Measurements from ENCODE around the gene PLCL1. TPM values are rescaled to one million over a fixed set of nuclear protein-coding genes. Genes with fewer than 3 reads are reported as not detected.

PLCL1 gene
- total and polyA plus RNA-seq, 10 of the 15 experiments (the other 5 are each of a cell fraction or from before 2014, with no cell fraction given) = 0.03 to 1.5 (median 0.22) TPM

- 0 out of 2 replicates have a peak, but pooled peaks have one; percentile 14 for TF ChIP-seq PML (IDR thresholded peaks at IDR 0.05; ENCODE audit: low read length)
- peak; percentile 77; the same call in 1 of the 2 replicates for TF ChIP-seq IRF4 (IDR thresholded peaks at IDR 0.05; ENCODE audit: low read depth, low read length)
- no peak for TF ChIP-seq LARP7 (IDR thresholded peaks at IDR 0.05)
- TF ChIP-seq ZNF622 (IDR thresholded peaks at IDR 0.05) = no peak
- TF ChIP-seq CREB1 (IDR thresholded peaks at IDR 0.05; ENCODE audit: low read depth) = peak; percentile 89
- TF ChIP-seq RAD51 (IDR thresholded peaks at IDR 0.05) = peak; percentile 92
- TF ChIP-seq IKZF1 (conservative IDR thresholded peaks at IDR 0.05) = peak; percentile 72
- no peak for TF ChIP-seq STAT1 (conservative IDR thresholded peaks at IDR 0.05)
- TF ChIP-seq SIN3A (IDR thresholded peaks at IDR 0.05; ENCODE audit: low read depth, low read length) = no peak
- no peak for TF ChIP-seq HDAC2 (IDR thresholded peaks at IDR 0.05)
- TF ChIP-seq ZSCAN29 (IDR thresholded peaks at IDR 0.05) = no peak
- TF ChIP-seq SKIL (IDR thresholded peaks at IDR 0.05; ENCODE audit: low read depth, poor library complexity, severe bottlenecking) = peak; percentile 83
- TF ChIP-seq RUNX3 (IDR thresholded peaks at IDR 0.05; ENCODE audit: low read length) = peak; percentile 27; the same call in 1 of the 2 replicates
- TF ChIP-seq STAT3 (IDR thresholded peaks at IDR 0.05; ENCODE audit: low read depth, low read length) = no peak
- TF ChIP-seq BRCA1 (IDR thresholded peaks at IDR 0.05; ENCODE audit: low read depth, low read length) = no peak
- TF ChIP-seq PRDM15 (CRISPR knock-in tag; IDR thresholded peaks at IDR 0.05) = no peak
- no peak for TF ChIP-seq GABPA (IDR thresholded peaks at IDR 0.05; ENCODE audit: low read depth)
- TF ChIP-seq, protein P1, sequence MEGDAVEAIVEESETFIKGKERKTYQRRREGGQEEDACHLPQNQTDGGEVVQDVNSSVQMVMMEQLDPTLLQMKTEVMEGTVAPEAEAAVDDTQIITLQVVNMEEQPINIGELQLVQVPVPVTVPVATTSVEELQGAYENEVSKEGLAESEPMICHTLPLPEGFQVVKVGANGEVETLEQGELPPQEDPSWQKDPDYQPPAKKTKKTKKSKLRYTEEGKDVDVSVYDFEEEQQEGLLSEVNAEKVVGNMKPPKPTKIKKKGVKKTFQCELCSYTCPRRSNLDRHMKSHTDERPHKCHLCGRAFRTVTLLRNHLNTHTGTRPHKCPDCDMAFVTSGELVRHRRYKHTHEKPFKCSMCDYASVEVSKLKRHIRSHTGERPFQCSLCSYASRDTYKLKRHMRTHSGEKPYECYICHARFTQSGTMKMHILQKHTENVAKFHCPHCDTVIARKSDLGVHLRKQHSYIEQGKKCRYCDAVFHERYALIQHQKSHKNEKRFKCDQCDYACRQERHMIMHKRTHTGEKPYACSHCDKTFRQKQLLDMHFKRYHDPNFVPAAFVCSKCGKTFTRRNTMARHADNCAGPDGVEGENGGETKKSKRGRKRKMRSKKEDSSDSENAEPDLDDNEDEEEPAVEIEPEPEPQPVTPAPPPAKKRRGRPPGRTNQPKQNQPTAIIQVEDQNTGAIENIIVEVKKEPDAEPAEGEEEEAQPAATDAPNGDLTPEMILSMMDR (IDR thresholded peaks at IDR 0.05 in 2 of 3, conservative IDR thresholded peaks at IDR 0.05 in 1 of 3; ENCODE audit: control insufficient read depth in 2 of 3, extremely low read depth in 1 of 3, insufficient read depth in 1 of 3, low read depth in 3 of 3, low read length in 3 of 3) = no peak
- no peak; the same call in 1 of the 2 replicates for TF ChIP-seq FOXM1 (IDR thresholded peaks at IDR 0.05; ENCODE audit: low read depth, low read length)
- TF ChIP-seq MLLT1 (IDR thresholded peaks at IDR 0.05) = 0 out of 2 replicates have a peak, but pooled peaks have one; percentile 15
- TF ChIP-seq HSF1 (IDR thresholded peaks at IDR 0.05; ENCODE audit: low read depth, low read length) = no peak
- no peak for TF ChIP-seq ZNF207 (IDR thresholded peaks at IDR 0.05; ENCODE audit: borderline replicate concordance)
- TF ChIP-seq RFX5 (IDR thresholded peaks at IDR 0.05; ENCODE audit: low read depth, low read length) = peak; percentile 97
Observed at GRCh38 chr2:197889041-197889440, 84.6 kb downstream of the PLCL1 start (continued).
